Neural progenitor cell (in vitro differentiated cells): ENCODE data around the gene BTBD16. TPM values are rescaled to one million over a fixed set of nuclear protein-coding genes. Genes with fewer than 3 reads are reported as not detected.
A peak's percentile ranks its signal among the peaks of the same experiment; 100 is the strongest.

Experiments used
- DNase-seq: peaks from one replicate; pipeline ENCODE4 v3.0.0-alpha.2; 2016; ENCODE audit warnings: low spot score
- H2AFZ ChIP-seq: fragments of 200-600 bp; sonication (generic); replicated peaks from 2 replicates; pipeline ENCODE4 v1.6.1; 2016; ENCODE audit warnings: antibody characterized with exemption
- H3F3A ChIP-seq: fragments of 200-600 bp; sonication (generic); 2 replicates; pipeline ENCODE4 v1.6.1; 2016; ENCODE audit warnings: antibody characterized with exemption, low read depth
- H3K27ac ChIP-seq: fragments of 200-600 bp; sonication (generic); 2 replicates; pipeline ENCODE4 v1.5.1; 2016; ENCODE audit warnings: mild to moderate bottlenecking
- H3K27me3 ChIP-seq: fragments of 200-600 bp; sonication (generic); 2 replicates; pipeline ENCODE4 v1.6.1; 2016; ENCODE audit warnings: mild to moderate bottlenecking, moderate library complexity
- H3K36me3 ChIP-seq: fragments of 200-600 bp; sonication (generic); 2 replicates; pipeline ENCODE4 v1.5.1; 2016
- H3K4me1 ChIP-seq: fragments of 200-600 bp; sonication (generic); 2 replicates; pipeline ENCODE4 v1.6.1; 2016; ENCODE audit warnings: mixed run types
- H3K4me2 ChIP-seq: fragments of 200-600 bp; sonication (generic); 2 replicates; pipeline ENCODE4 v1.6.1; 2016
- H3K4me3 ChIP-seq: fragments of 200-600 bp; sonication (generic); 2 replicates; pipeline ENCODE4 v1.5.1; 2016
- H3K79me2 ChIP-seq: fragments of 200-600 bp; sonication (generic); 2 replicates; pipeline ENCODE4 v1.6.1; 2016; ENCODE audit warnings: low read depth
- H3K9ac ChIP-seq: fragments of 200-600 bp; sonication (generic); 2 replicates; pipeline ENCODE4 v1.6.1; 2016
- H3K9me3 ChIP-seq: fragments of 200-600 bp; sonication (generic); 2 replicates; pipeline ENCODE4 v1.5.1; 2016; ENCODE audit warnings: low read depth
- H4K20me1 ChIP-seq: fragments of 200-600 bp; sonication (generic); 2 replicates; pipeline ENCODE4 v1.6.1; 2016; ENCODE audit warnings: low read depth
- H3K27ac Mint-ChIP-seq: 3 replicates; pipeline ENCODE4 v1.8.0; 2021; ENCODE audit warnings: mixed read lengths
- H3K27me3 Mint-ChIP-seq: 2 replicates; pipeline ENCODE4 v1.8.0; 2022; ENCODE audit warnings: low read depth, mild to moderate bottlenecking, inconsistent platforms, moderate library complexity, mixed read lengths; ENCODE audit not compliant: insufficient read depth
- H3K36me3 Mint-ChIP-seq: 3 replicates; pipeline ENCODE4 v1.8.0; 2021; ENCODE audit warnings: mixed read lengths
- H3K4me1 Mint-ChIP-seq: 3 replicates; pipeline ENCODE4 v1.8.0; 2021; ENCODE audit warnings: mixed read lengths
- H3K4me3 Mint-ChIP-seq: 3 replicates; pipeline ENCODE4 v1.8.0; 2021; ENCODE audit warnings: mild to moderate bottlenecking, moderate library complexity, mixed read lengths
- H3K9me3 Mint-ChIP-seq: 3 replicates; pipeline ENCODE4 v1.8.0; 2020; ENCODE audit warnings: mixed read lengths
- EZH2 ChIP-seq: fragments of 200-600 bp; sonication (generic); IDR thresholded peaks from 2 replicates; pipeline ENCODE4 v1.6.1; 2017; ENCODE audit warnings: antibody characterized with exemption, mild to moderate bottlenecking, moderate library complexity
- EZH2phosphoT487 ChIP-seq: fragments of 200-600 bp; sonication (generic); IDR thresholded peaks from 2 replicates; pipeline ENCODE4 v1.6.1; 2017; ENCODE audit warnings: antibody characterized with exemption
- total RNA-seq: library from RNA; depleted of rRNA; stranded (reverse); fragments of >200 nt; gene quantifications from 2 replicates; pipeline ENCODE4 v1.2.3, GENCODE V29; 2015; ENCODE audit warnings: low replicate concordance
- TF ChIP-seq, protein P1 (sequence below): fragments of 200-600 bp; sonication (generic); IDR thresholded peaks from 2 replicates; pipeline ENCODE4 v1.5.1; 2017; ENCODE audit warnings: antibody characterized with exemption, mild to moderate bottlenecking

Gene BTBD16
- total RNA-seq, 1 donor from 2014 or later = not detected

GRCh38 chr10:122255509-122256301 is 15.4 kb upstream of the BTBD16 start:
- no peaks in the 10 kb centered on the region for H3K36me3 ChIP-seq
- no peaks in the 10 kb centered on the region for H3K27me3 ChIP-seq
- no peak for DNase-seq
- peaks cover 6% of the 10 kb centered on the region for H3K9me3 Mint-ChIP-seq
- H3K4me3 ChIP-seq = no peak overlapping the region
- TF ChIP-seq EZH2phosphoT487 (no peak), EZH2 (no peak)
- TF ChIP-seq, protein P1, sequence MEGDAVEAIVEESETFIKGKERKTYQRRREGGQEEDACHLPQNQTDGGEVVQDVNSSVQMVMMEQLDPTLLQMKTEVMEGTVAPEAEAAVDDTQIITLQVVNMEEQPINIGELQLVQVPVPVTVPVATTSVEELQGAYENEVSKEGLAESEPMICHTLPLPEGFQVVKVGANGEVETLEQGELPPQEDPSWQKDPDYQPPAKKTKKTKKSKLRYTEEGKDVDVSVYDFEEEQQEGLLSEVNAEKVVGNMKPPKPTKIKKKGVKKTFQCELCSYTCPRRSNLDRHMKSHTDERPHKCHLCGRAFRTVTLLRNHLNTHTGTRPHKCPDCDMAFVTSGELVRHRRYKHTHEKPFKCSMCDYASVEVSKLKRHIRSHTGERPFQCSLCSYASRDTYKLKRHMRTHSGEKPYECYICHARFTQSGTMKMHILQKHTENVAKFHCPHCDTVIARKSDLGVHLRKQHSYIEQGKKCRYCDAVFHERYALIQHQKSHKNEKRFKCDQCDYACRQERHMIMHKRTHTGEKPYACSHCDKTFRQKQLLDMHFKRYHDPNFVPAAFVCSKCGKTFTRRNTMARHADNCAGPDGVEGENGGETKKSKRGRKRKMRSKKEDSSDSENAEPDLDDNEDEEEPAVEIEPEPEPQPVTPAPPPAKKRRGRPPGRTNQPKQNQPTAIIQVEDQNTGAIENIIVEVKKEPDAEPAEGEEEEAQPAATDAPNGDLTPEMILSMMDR = no peak
- no peak overlapping the region for H3K9ac ChIP-seq
- peak overlapping the region; percentile 23 for H3K27ac Mint-ChIP-seq
- no peak overlapping the region for H3K4me3 Mint-ChIP-seq
- no peaks in the 10 kb centered on the region for H3F3A ChIP-seq
- H4K20me1 ChIP-seq = no peaks in the 10 kb centered on the region
- no peak overlapping the region for H3K4me2 ChIP-seq
- H3K27me3 Mint-ChIP-seq = peaks cover 8% of the 10 kb centered on the region
- H2AFZ ChIP-seq = no peak overlapping the region
- no peak overlapping the region for H3K27ac ChIP-seq
- peaks cover 9% of the 10 kb centered on the region for H3K4me1 Mint-ChIP-seq
- no peaks in the 10 kb centered on the region for H3K9me3 ChIP-seq
- peaks cover 5% of the 10 kb centered on the region for H3K4me1 ChIP-seq
- no peaks in the 10 kb centered on the region for H3K79me2 ChIP-seq
- peaks cover 15% of the 10 kb centered on the region for H3K36me3 Mint-ChIP-seq

GRCh38 chr10:122257041-122257440 is 14.1 kb upstream of the BTBD16 start:
- Histone ChIP-seq H4K20me1 (no peaks in the 10 kb centered on the region), H3K9ac (no peak overlapping the region), H3K4me2 (no peak overlapping the region), H2AFZ (no peak overlapping the region), H3K27ac (no peak overlapping the region), H3K4me3 (no peak overlapping the region), H3K9me3 (no peaks in the 10 kb centered on the region), H3K4me1 (peaks cover 5% of the 10 kb centered on the region), H3K79me2 (no peaks in the 10 kb centered on the region), H3K27me3 (no peaks in the 10 kb centered on the region), H3K36me3 (peaks cover 3% of the 10 kb centered on the region), H3F3A (no peaks in the 10 kb centered on the region)
- Mint-ChIP-seq H3K27me3 (peaks cover 8% of the 10 kb centered on the region), H3K4me1 (peaks cover 9% of the 10 kb centered on the region), H3K36me3 (peaks cover 22% of the 10 kb centered on the region), H3K9me3 (peaks cover 11% of the 10 kb centered on the region), H3K27ac (no peak overlapping the region), H3K4me3 (no peak overlapping the region)
- DNase-seq = no peak
- no peak for TF ChIP-seq EZH2
- TF ChIP-seq, protein P1 = no peak
- no peak for TF ChIP-seq EZH2phosphoT487

- H3K9ac ChIP-seq = no peak overlapping the region
- peaks cover 3% of the 10 kb centered on the region for H3K36me3 ChIP-seq
- TF ChIP-seq EZH2 = no peak
- TF ChIP-seq, protein P1 = no peak
- TF ChIP-seq EZH2phosphoT487 = no peak
- H3K9me3 Mint-ChIP-seq = peaks cover 21% of the 10 kb centered on the region
- no peaks in the 10 kb centered on the region for H3K9me3 ChIP-seq
- DNase-seq = no peak
- no peak overlapping the region for H3K4me2 ChIP-seq
- H3K36me3 Mint-ChIP-seq = peaks cover 28% of the 10 kb centered on the region
- no peak overlapping the region for H2AFZ ChIP-seq
- no peaks in the 10 kb centered on the region for H3K27me3 ChIP-seq
- no peaks in the 10 kb centered on the region for H4K20me1 ChIP-seq
- no peak overlapping the region for H3K4me3 ChIP-seq
- no peak overlapping the region for H3K27ac ChIP-seq
- H3K27ac Mint-ChIP-seq = peak overlapping the region; percentile 28
- no peaks in the 10 kb centered on the region for H3K79me2 ChIP-seq
- H3K4me3 Mint-ChIP-seq = no peak overlapping the region
- peaks cover 9% of the 10 kb centered on the region for H3K4me1 Mint-ChIP-seq
- peaks cover 5% of the 10 kb centered on the region for H3K4me1 ChIP-seq
- H3F3A ChIP-seq = no peaks in the 10 kb centered on the region
- H3K27me3 Mint-ChIP-seq = peaks cover 6% of the 10 kb centered on the region
These were observed 12.7 kb upstream of the BTBD16 start for GRCh38 chr10:122258136-122259074.
